Loucy (cell line): ENCODE measurements around the gene MUCL3.
"Not testable (repeated sequence)": the region's sequence is repeated elsewhere in the genome, so short reads cannot be mapped to it uniquely, and the experiment has no call there.

ENCODE experiments used
- H2AFZ ChIP-seq: fragments of 200-600 bp; sonication (generic); 2 replicates; pipeline ENCODE4 v1.6.0; 2016; ENCODE audit warnings: antibody characterized with exemption, mild to moderate bottlenecking, low read length, moderate library complexity
- H3F3A ChIP-seq: fragments of 200-600 bp; 2 replicates; pipeline ENCODE4 v1.6.0; 2016; ENCODE audit warnings: antibody characterized with exemption, low read depth, mild to moderate bottlenecking
- H3K27me3 ChIP-seq: fragments of 200-600 bp; sonication (generic); 2 replicates; pipeline ENCODE4 v1.6.1; 2014; ENCODE audit warnings: low read length, mild to moderate bottlenecking; ENCODE audit not compliant: insufficient read depth, poor library complexity, severe bottlenecking
- H3K36me3 ChIP-seq: fragments of 200-600 bp; sonication (generic); 2 replicates; pipeline ENCODE4 v1.6.1; 2016; ENCODE audit warnings: low read length; ENCODE audit not compliant: insufficient read depth
- H3K4me1 ChIP-seq: fragments of 200-600 bp; sonication (generic); 2 replicates; pipeline ENCODE4 v1.5.1; 2014; ENCODE audit warnings: low read length, mild to moderate bottlenecking; ENCODE audit not compliant: insufficient read depth, poor library complexity, severe bottlenecking
- H3K4me2 ChIP-seq: fragments of 200-600 bp; sonication (generic); 2 replicates; pipeline ENCODE4 v1.6.0; 2014; ENCODE audit warnings: antibody characterized with exemption, low read length, low read depth, mild to moderate bottlenecking; ENCODE audit not compliant: poor library complexity, severe bottlenecking
- H3K4me3 ChIP-seq: fragments of 200-600 bp; sonication (generic); 2 replicates; pipeline ENCODE4 v1.5.1; 2014; ENCODE audit warnings: low read length, mild to moderate bottlenecking, mixed read lengths; ENCODE audit not compliant: poor library complexity, severe bottlenecking
- H3K79me2 ChIP-seq: fragments of 200-600 bp; sonication (generic); 2 replicates; pipeline ENCODE4 v1.6.1; 2014; ENCODE audit warnings: low read length; ENCODE audit not compliant: insufficient read depth
- H3K9ac ChIP-seq: fragments of 200-600 bp; sonication (generic); 2 replicates; pipeline ENCODE4 v1.6.0; 2014; ENCODE audit warnings: mild to moderate bottlenecking, low read depth, low read length, moderate library complexity; ENCODE audit not compliant: poor library complexity, severe bottlenecking
- H3K9me2 ChIP-seq: fragments of 200-600 bp; sonication (generic); replicated peaks from 2 replicates; pipeline ENCODE4 v1.6.1; 2016; ENCODE audit warnings: low read depth, low read length, mixed read lengths
- H3K9me3 ChIP-seq: fragments of 200-600 bp; sonication (generic); 2 replicates; pipeline ENCODE4 v1.6.1; 2014; ENCODE audit warnings: mild to moderate bottlenecking, antibody characterized with exemption, low read length, low read depth; ENCODE audit not compliant: insufficient read depth
- H4K20me1 ChIP-seq: fragments of 200-600 bp; sonication (generic); 2 replicates; pipeline ENCODE4 v1.6.0; 2014; ENCODE audit warnings: antibody characterized with exemption, low read length, mild to moderate bottlenecking; ENCODE audit not compliant: insufficient read depth, poor library complexity, severe bottlenecking
- EZH2phosphoT487 ChIP-seq: fragments of 200-600 bp; IDR thresholded peaks from 2 replicates; pipeline ENCODE4 v1.6.1; 2018; ENCODE audit warnings: antibody characterized with exemption, mild to moderate bottlenecking, moderate library complexity, borderline replicate concordance
- TF ChIP-seq, protein P1 (sequence below): fragments of 200-600 bp; sonication (generic); conservative IDR thresholded peaks from 2 replicates; pipeline ENCODE4 v1.5.1; 2014; ENCODE audit warnings: mild to moderate bottlenecking, antibody characterized with exemption, low read length

Gene MUCL3

DNA sequence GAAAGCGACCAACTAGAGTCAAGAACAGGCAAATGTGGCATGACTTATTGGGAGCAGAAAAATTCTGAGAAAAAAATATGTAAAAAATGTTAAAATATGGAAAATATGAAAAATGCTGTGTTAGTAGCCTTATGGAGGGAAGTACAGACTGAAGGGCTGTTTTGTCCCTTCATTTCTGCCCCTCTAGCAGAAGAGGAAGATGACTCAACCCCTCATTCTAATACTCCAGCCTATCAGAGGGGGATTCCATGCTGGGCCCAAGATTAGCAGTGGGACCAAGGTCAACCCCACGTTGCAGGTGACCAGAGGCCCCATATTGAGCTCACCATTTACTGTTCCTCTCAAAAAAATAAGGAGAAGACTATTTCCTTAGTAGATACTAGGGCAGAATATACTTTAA is 51.1 kb downstream of the MUCL3 start:
- no peaks in the 10 kb centered on the region for H3K9me2 ChIP-seq
- no peaks in the 10 kb centered on the region for H3K79me2 ChIP-seq
- H3K36me3 ChIP-seq: no peaks in the 10 kb centered on the region
- H3K4me3 ChIP-seq: no peak overlapping the region
- no peaks in the 10 kb centered on the region for H4K20me1 ChIP-seq
- H3K9me3 ChIP-seq: no peaks in the 10 kb centered on the region
- H3K27me3 ChIP-seq: no peaks in the 10 kb centered on the region
- no peak overlapping the region for H3K9ac ChIP-seq
- no peaks in the 10 kb centered on the region for H3F3A ChIP-seq
- no peak overlapping the region for H2AFZ ChIP-seq
- H3K4me2 ChIP-seq: no peak overlapping the region
- no peak for TF ChIP-seq EZH2phosphoT487
- TF ChIP-seq, protein P1, sequence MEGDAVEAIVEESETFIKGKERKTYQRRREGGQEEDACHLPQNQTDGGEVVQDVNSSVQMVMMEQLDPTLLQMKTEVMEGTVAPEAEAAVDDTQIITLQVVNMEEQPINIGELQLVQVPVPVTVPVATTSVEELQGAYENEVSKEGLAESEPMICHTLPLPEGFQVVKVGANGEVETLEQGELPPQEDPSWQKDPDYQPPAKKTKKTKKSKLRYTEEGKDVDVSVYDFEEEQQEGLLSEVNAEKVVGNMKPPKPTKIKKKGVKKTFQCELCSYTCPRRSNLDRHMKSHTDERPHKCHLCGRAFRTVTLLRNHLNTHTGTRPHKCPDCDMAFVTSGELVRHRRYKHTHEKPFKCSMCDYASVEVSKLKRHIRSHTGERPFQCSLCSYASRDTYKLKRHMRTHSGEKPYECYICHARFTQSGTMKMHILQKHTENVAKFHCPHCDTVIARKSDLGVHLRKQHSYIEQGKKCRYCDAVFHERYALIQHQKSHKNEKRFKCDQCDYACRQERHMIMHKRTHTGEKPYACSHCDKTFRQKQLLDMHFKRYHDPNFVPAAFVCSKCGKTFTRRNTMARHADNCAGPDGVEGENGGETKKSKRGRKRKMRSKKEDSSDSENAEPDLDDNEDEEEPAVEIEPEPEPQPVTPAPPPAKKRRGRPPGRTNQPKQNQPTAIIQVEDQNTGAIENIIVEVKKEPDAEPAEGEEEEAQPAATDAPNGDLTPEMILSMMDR: no peak
- no peaks in the 10 kb centered on the region for H3K4me1 ChIP-seq

DNA sequence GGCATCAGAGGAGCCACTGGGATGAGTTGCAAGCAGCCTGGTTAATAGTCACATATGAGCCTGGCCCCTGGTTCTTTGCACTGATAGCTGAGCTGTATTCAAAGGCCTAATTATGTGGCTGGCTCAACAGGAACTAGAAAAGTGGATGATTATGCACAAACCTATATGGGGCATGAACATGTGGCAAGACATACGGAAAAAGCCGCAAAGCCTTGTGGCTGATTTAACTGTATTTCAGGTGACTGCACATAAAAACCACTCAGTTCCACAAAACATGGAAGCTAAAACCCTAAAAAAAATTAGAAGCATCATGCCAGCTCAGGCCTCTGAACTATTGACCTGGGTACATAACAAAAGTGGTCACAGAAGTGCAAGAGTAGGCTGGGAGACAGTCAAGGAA is 56.5 kb downstream of the MUCL3 start:
- Histone ChIP-seq H3K4me1 (peaks cover 11% of the 10 kb centered on the region), H3K79me2 (no peaks in the 10 kb centered on the region), H3K4me2 (no peak overlapping the region), H3K9me3 (no peaks in the 10 kb centered on the region), H3K27me3 (no peaks in the 10 kb centered on the region), H4K20me1 (no peaks in the 10 kb centered on the region), H3K36me3 (no peaks in the 10 kb centered on the region), H3K9ac (no peak overlapping the region), H3K4me3 (no peak overlapping the region), H3K9me2 (no peaks in the 10 kb centered on the region), H3F3A (no peaks in the 10 kb centered on the region), H2AFZ (no peak overlapping the region)
- TF ChIP-seq, protein P1: no peak
- TF ChIP-seq EZH2phosphoT487: no peak

DNA sequence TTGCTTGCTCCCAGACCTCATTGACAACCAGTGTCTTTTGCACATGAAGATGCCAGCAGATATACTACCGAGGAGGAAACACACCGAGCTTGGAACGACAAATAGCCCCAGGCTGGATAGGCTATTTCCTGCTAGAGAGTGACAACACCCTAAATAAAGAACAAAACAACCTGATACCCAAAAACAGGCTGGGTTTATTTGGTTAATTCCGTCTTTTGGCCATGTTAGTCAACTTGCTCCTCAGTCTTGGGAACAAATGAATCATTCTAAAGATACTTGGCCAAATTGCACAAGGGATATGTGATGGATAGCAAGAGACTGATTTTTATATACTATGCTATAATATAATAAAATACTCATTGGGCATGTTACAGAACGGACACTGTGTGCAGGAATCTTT is 58.0 kb downstream of the MUCL3 start:
- Histone ChIP-seq H4K20me1 (no peaks in the 10 kb centered on the region), H3K9ac (no peak overlapping the region), H3K4me1 (peaks cover 13% of the 10 kb centered on the region), H3K4me3 (no peak overlapping the region), H3K9me3 (no peaks in the 10 kb centered on the region), H3K9me2 (no peaks in the 10 kb centered on the region), H3K27me3 (no peaks in the 10 kb centered on the region), H2AFZ (no peak overlapping the region), H3F3A (no peaks in the 10 kb centered on the region), H3K4me2 (no peak overlapping the region), H3K36me3 (no peaks in the 10 kb centered on the region), H3K79me2 (no peaks in the 10 kb centered on the region)
- TF ChIP-seq, protein P1: no peak
- TF ChIP-seq EZH2phosphoT487: no peak

DNA sequence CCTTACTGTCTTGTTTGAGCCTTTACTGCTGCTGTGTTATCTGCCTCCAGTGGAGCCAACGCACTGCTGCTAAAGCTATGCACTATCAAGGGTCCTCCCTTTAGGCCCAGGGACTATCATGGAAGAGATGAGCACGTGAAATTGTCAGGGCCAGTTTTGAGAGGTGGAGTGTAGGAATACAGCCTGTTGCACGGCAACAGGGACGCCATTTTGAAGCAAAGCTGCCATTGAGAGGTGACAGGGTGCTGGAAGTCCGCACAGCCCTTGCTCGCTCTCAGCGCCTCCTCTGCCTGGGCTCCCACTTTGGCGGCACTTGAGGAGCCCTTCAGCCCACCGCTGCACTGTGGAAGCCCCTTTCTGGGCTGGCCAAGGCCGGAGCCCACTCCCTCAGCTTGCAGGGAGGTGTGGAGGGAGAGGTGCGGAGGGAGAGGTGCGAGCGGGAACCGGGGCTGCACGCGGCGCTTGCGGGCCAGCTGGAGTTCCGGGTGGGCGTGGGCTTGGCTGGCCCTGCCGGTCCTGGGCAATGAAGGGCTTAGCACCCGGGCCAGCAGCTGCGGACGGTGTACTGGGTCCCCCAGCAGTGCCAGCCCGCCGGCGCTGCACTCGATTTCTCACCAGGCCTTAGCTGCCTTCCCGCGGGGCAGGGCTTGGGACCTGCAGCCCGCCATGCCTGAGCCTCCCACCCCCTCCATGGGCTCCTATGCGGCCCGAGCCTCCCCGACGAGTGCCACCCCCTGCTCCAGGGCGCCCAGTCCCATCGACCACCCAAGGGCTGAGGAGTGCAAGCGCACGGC is 59.5 kb downstream of the MUCL3 start:
- not testable (repeated sequence) for H3K27me3 ChIP-seq, H3K4me3 ChIP-seq, H3K9me3 ChIP-seq, H3K9ac ChIP-seq, H3K4me2 ChIP-seq, H3F3A ChIP-seq, H2AFZ ChIP-seq, H3K79me2 ChIP-seq, H3K9me2 ChIP-seq, H4K20me1 ChIP-seq, H3K36me3 ChIP-seq
- peaks cover 13% of the 10 kb centered on the region for H3K4me1 ChIP-seq
